NB4 (cell line): ENCODE data around the gene ZBTB4.

Experiments used
- CTCF ChIP-seq: IDR thresholded peaks from one replicate; pipeline ENCODE4 v1.5.1; 2012; ENCODE audit warnings: low read depth, low read length
- MAX ChIP-seq: IDR thresholded peaks from 2 replicates; pipeline ENCODE4 v1.6.1; 2011; ENCODE audit warnings: low read depth, low read length
- POLR2A ChIP-seq: IDR thresholded peaks from 2 replicates; pipeline ENCODE4 v1.6.1; 2011; ENCODE audit warnings: mild to moderate bottlenecking; ENCODE audit not compliant: insufficient read length; ENCODE audit errors: extremely low read depth

- TF ChIP-seq CTCF (no peak), MAX (no peak), POLR2A (no peak)
Observed at GRCh38 chr17:7426203-7426863, 53.1 kb downstream of the ZBTB4 start.
